Liver (tissue), 9 donors: ENCODE results near the gene CEBPG. TPM values are rescaled to one million over a fixed set of nuclear protein-coding genes. Genes with fewer than 3 reads are reported as not detected.

Experiments
- DNase-seq: peaks from one replicate; pipeline ENCODE4 v3.0.0-alpha.2; 2017; ENCODE audit warnings: low spot score
- H3K27ac ChIP-seq, 2 donors: one replicate each; pipeline ENCODE4 v1.7.0; 2013; ENCODE audit warnings: inconsistent platforms in 2 of 2, low read length in 2 of 2, control low read depth in 1 of 2, low read depth in 1 of 2, mild to moderate bottlenecking in 1 of 2
- H3K27me3 ChIP-seq, 4 donors: one replicate each; pipeline versions ENCODE4 v1.6.1 to v1.7.0; 2013; ENCODE audit warnings: low read length in 3 of 4, inconsistent platforms in 1 of 4, mild to moderate bottlenecking in 1 of 4, moderate library complexity in 1 of 4; ENCODE audit not compliant: control insufficient read depth in 4 of 4, insufficient read depth in 4 of 4
- H3K36me3 ChIP-seq, 4 donors: one replicate each; pipeline versions ENCODE4 v1.6.1 to v1.7.0; 2013; ENCODE audit warnings: low read length in 3 of 4, mild to moderate bottlenecking in 3 of 4, low read depth in 1 of 4, moderate library complexity in 1 of 4; ENCODE audit not compliant: control insufficient read depth in 4 of 4, insufficient read depth in 3 of 4
- H3K4me1 ChIP-seq, 4 donors: one replicate each; pipeline versions ENCODE4 v1.6.1 to v1.7.0; 2013; ENCODE audit warnings: low read length in 3 of 4, mild to moderate bottlenecking in 3 of 4, moderate library complexity in 1 of 4; ENCODE audit not compliant: control insufficient read depth in 4 of 4, insufficient read depth in 4 of 4
- H3K4me3 ChIP-seq, 3 donors: one replicate each; pipeline versions ENCODE4 v1.6.1 to v1.7.0; 2013; ENCODE audit warnings: low read length in 3 of 3, control low read depth in 1 of 3, low read depth in 1 of 3, mild to moderate bottlenecking in 1 of 3
- H3K9ac ChIP-seq, 2 donors: one replicate each; pipeline ENCODE4 v1.7.0; 2013; ENCODE audit warnings: low read length in 2 of 2, mild to moderate bottlenecking in 2 of 2, moderate library complexity in 2 of 2, control low read depth in 1 of 2, low read depth in 1 of 2
- H3K9me3 ChIP-seq, 4 donors: one replicate each; pipeline versions ENCODE4 v1.6.1 to v1.7.0; 2013; ENCODE audit warnings: low read length in 3 of 4; ENCODE audit not compliant: control insufficient read depth in 4 of 4
- CTCF ChIP-seq: fragments of 150-350 bp; IDR thresholded peaks from 2 replicates; pipeline ENCODE4 v1.5.1; 2017; ENCODE audit warnings: improper control_type of control experiment, low read depth, low read length; ENCODE audit not compliant: missing input control
- FOXA1 ChIP-seq: IDR thresholded peaks from 2 replicates; pipeline ENCODE4 v1.6.1; 2016; ENCODE audit warnings: antibody characterized with exemption
- GABPA ChIP-seq, 2 donors: IDR thresholded peaks in 1 of 2; conservative IDR thresholded peaks in 1 of 2; 2 replicates each; pipeline ENCODE4 v1.6.1; 2016; ENCODE audit warnings: antibody characterized with exemption in 2 of 2, mild to moderate bottlenecking in 1 of 2, moderate library complexity in 1 of 2
- HNF4A ChIP-seq, 2 donors: conservative IDR thresholded peaks; 2 replicates each; pipeline ENCODE4 v1.6.1; 2016; ENCODE audit warnings: antibody characterized with exemption in 2 of 2, mild to moderate bottlenecking in 2 of 2
- HNF4G ChIP-seq: IDR thresholded peaks from 2 replicates; pipeline ENCODE4 v1.6.1; 2016; ENCODE audit warnings: antibody characterized with exemption
- JUND ChIP-seq, 2 donors: IDR thresholded peaks; 2 replicates each; pipeline ENCODE4 v1.6.1; 2016; ENCODE audit warnings: antibody characterized with exemption in 2 of 2
- MAX ChIP-seq: IDR thresholded peaks from 2 replicates; pipeline ENCODE4 v1.6.1; 2016; ENCODE audit warnings: antibody characterized with exemption
- NR2F2 ChIP-seq: IDR thresholded peaks from 2 replicates; pipeline ENCODE4 v1.6.1; 2016; ENCODE audit warnings: antibody characterized with exemption
- RXRA ChIP-seq, 2 donors: IDR thresholded peaks; 2 replicates each; pipeline ENCODE4 v1.6.1; 2017 to 2018; ENCODE audit warnings: antibody characterized with exemption in 2 of 2, mild to moderate bottlenecking in 1 of 2
- SP1 ChIP-seq: IDR thresholded peaks from 2 replicates; pipeline ENCODE4 v1.6.1; 2018; ENCODE audit warnings: antibody characterized with exemption, mild to moderate bottlenecking
- YY1 ChIP-seq: IDR thresholded peaks from 2 replicates; pipeline ENCODE4 v1.6.1; 2016; ENCODE audit warnings: antibody characterized with exemption, mild to moderate bottlenecking
- ZBTB33 ChIP-seq: IDR thresholded peaks from 2 replicates; pipeline ENCODE4 v1.6.1; 2016; ENCODE audit warnings: antibody characterized with exemption
- WGBS: extraction: QIAGEN DNeasy Blood & Tissue Kit; methylation state at CpG from one replicate; pipeline ENCODE4 v1.1.7; 2013; 5-methylcytosine and 5-hydroxymethylcytosine counted together
- polyA plus RNA-seq, 2 donors: library from polyadenylated mRNA; stranded (reverse) in 1 of 2; unstranded in 1 of 2; fragments of 200-250 nt in 1 of 2; fragments of >200 nt in 1 of 2; fragmentation: Nextera tagmentation in 1 of 2; extraction: Ambion mirVana in 1 of 2; gene quantifications; one replicate each; pipeline versions ENCODE4 v1.2.1 to v1.2.3, GENCODE V29; 2013 to 2015
- total RNA-seq, 2 donors: library from RNA; depleted of rRNA; stranded (reverse); fragments of >200 nt; gene quantifications; one replicate each; pipeline ENCODE4 v1.2.3, GENCODE V29; 2014
- TF ChIP-seq, protein P1 (sequence below): IDR thresholded peaks from 2 replicates; pipeline ENCODE4 v1.6.1; 2016; ENCODE audit warnings: antibody characterized with exemption, mild to moderate bottlenecking
- donor health status: healthy.
- donor health status: healthy.
- donor health status: healthy.
- donor health status: healthy.
- donor health status: healthy.

The CEBPG gene
- total and polyA plus RNA-seq, 4 donors, result 16.9 to 36.1 (median 24.2) TPM

DNA sequence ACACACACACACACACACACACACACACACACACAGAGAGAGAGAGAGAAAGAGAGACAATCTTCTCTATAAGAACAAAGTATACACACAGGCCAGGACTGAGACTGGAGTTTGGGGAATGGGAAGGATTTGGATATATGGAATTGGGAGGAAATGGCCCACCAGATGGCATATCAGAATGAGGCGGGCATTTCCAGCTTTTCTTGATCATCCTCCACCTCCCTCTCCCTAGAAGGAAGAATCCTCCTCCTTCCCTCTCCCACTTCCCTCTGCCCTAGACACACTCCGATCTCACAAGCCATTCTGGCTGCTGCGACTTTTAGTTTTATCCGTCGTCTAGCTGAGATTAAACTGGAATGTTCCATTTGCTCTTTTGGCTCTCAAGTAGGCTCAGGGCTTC, 10.0 kb upstream of the CEBPG start:
- no peaks in the 10 kb centered on the region for H3K36me3 ChIP-seq
- TF ChIP-seq SP1, result no peak
- no peak for TF ChIP-seq NR2F2
- TF ChIP-seq JUND (IDR thresholded peaks at IDR 0.05), result no peak
- TF ChIP-seq, protein P1, sequence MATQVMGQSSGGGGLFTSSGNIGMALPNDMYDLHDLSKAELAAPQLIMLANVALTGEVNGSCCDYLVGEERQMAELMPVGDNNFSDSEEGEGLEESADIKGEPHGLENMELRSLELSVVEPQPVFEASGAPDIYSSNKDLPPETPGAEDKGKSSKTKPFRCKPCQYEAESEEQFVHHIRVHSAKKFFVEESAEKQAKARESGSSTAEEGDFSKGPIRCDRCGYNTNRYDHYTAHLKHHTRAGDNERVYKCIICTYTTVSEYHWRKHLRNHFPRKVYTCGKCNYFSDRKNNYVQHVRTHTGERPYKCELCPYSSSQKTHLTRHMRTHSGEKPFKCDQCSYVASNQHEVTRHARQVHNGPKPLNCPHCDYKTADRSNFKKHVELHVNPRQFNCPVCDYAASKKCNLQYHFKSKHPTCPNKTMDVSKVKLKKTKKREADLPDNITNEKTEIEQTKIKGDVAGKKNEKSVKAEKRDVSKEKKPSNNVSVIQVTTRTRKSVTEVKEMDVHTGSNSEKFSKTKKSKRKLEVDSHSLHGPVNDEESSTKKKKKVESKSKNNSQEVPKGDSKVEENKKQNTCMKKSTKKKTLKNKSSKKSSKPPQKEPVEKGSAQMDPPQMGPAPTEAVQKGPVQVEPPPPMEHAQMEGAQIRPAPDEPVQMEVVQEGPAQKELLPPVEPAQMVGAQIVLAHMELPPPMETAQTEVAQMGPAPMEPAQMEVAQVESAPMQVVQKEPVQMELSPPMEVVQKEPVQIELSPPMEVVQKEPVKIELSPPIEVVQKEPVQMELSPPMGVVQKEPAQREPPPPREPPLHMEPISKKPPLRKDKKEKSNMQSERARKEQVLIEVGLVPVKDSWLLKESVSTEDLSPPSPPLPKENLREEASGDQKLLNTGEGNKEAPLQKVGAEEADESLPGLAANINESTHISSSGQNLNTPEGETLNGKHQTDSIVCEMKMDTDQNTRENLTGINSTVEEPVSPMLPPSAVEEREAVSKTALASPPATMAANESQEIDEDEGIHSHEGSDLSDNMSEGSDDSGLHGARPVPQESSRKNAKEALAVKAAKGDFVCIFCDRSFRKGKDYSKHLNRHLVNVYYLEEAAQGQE, result no peak
- no peak for TF ChIP-seq HNF4A (conservative IDR thresholded peaks at IDR 0.05)
- no peak for TF ChIP-seq YY1
- no peak for TF ChIP-seq ZBTB33
- TF ChIP-seq MAX, result no peak
- TF ChIP-seq FOXA1, result no peak
- no peak for TF ChIP-seq HNF4G
- TF ChIP-seq RXRA (IDR thresholded peaks at IDR 0.05), result no peak
- H3K27ac ChIP-seq, result no peak overlapping the region
- DNase-seq, result no peak
- WGBS, result 89% methylated on average over 5 of the region's 5 CpGs
- no peak overlapping the region for H3K4me3 ChIP-seq
- H3K9me3 ChIP-seq, result no peaks in the 10 kb centered on the region
- H3K9ac ChIP-seq, result no peak overlapping the region
- no peaks in the 10 kb centered on the region for H3K27me3 ChIP-seq
- H3K4me1 ChIP-seq, result no peaks in the 10 kb centered on the region

DNA sequence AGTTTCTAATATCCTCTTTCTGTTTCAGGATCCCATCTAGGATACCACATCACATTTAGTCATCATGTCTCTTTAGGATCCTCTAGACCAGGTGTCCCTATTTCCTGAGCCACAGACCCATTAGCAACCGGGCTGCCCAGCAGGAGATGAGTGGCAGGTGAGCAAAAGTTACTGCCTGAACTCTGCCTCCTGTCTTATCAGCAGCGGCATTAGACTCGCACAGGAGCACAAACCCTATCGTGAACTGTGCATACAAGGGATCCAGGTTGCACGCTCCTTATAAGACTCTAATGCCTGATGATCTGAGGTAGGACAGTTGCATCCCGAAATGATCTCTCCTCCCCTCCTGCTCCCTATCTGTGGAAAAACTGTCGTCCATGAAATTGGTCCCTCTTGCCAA, 7.8 kb upstream of the CEBPG start:
- Histone ChIP-seq H3K4me1 (no peaks in the 10 kb centered on the region), H3K27ac (no peak overlapping the region), H3K9me3 (no peaks in the 10 kb centered on the region), H3K27me3 (no peaks in the 10 kb centered on the region), H3K4me3 (no peak overlapping the region), H3K9ac (no peak overlapping the region), H3K36me3 (no peaks in the 10 kb centered on the region)
- 61% methylated on average over 7 of the region's 7 CpGs for WGBS
- no peak for DNase-seq
- no peak for TF ChIP-seq YY1
- no peak for TF ChIP-seq JUND (IDR thresholded peaks at IDR 0.05)
- TF ChIP-seq, protein P1, result no peak
- no peak for TF ChIP-seq MAX
- TF ChIP-seq FOXA1, result no peak
- TF ChIP-seq CTCF, result no peak
- no peak for TF ChIP-seq RXRA (IDR thresholded peaks at IDR 0.05)
- no peak for TF ChIP-seq GABPA (IDR thresholded peaks at IDR 0.05 in 1 of 2, conservative IDR thresholded peaks at IDR 0.05 in 1 of 2)
- TF ChIP-seq HNF4A (conservative IDR thresholded peaks at IDR 0.05), result no peak
